ENCODE data around the gene CLCN3.
"Not testable (repeated sequence)": the region's sequence is repeated elsewhere in the genome, so short reads cannot be mapped to it uniquely, and the experiment has no call there.

Gene CLCN3

GRCh38 chr4:169720529-169720928, 100.2 kb downstream of the CLCN3 start:
- DNase-seq, result no peak

GRCh38 chr4:169723207-169723965, 103.0 kb downstream of the CLCN3 start:
- peak; percentile 18 for DNase-seq

- peak; percentile 86 for DNase-seq
These were observed 103.9 kb downstream of the CLCN3 start for GRCh38 chr4:169724260-169724659.

- DNase-seq, result no peak
These were observed 107.2 kb downstream of the CLCN3 start for GRCh38 chr4:169727616-169728015.

- no peak for DNase-seq
These were observed 110.2 kb downstream of the CLCN3 start for GRCh38 chr4:169730564-169730963.

GRCh38 chr4:169738604-169739003, 118.2 kb downstream of the CLCN3 start:
- not testable (repeated sequence) for DNase-seq

- DNase-seq, result no peak
These were observed 121.2 kb downstream of the CLCN3 start for GRCh38 chr4:169741569-169741968.

GRCh38 chr4:169744601-169745000, 124.2 kb downstream of the CLCN3 start:
- DNase-seq, result peak; percentile 9

- DNase-seq, result peak; percentile 76
These were observed 124.9 kb downstream of the CLCN3 start for GRCh38 chr4:169745291-169745690.

GRCh38 chr4:169756971-169757574, 136.7 kb downstream of the CLCN3 start:
- no peak for DNase-seq

GRCh38 chr4:169757575-169758184, 137.3 kb downstream of the CLCN3 start, which contains the start of gene HPF1:
Gene HPF1 (minus strand): TSS chr4:169757944. CDS start chr4:169757877, 67 bp downstream.
- DNase-seq, result peak; percentile 90

GRCh38 chr4:169758401-169758962, 138.1 kb downstream of the CLCN3 start:
- no peak for DNase-seq

GRCh38 chr4:169761846-169762245, 141.5 kb downstream of the CLCN3 start:
- DNase-seq, result no peak

GRCh38 chr4:169765835-169766234, 145.5 kb downstream of the CLCN3 start:
- peak; percentile 92 for DNase-seq

GRCh38 chr4:169766741-169767140, 146.4 kb downstream of the CLCN3 start:
- DNase-seq, result no peak

GRCh38 chr4:169768385-169768784, 148.0 kb downstream of the CLCN3 start:
- DNase-seq, result no peak

GRCh38 chr4:169770416-169770815, 150.0 kb downstream of the CLCN3 start:
- DNase-seq, result no peak

- not testable (repeated sequence) for DNase-seq
These were observed 151.2 kb downstream of the CLCN3 start for GRCh38 chr4:169771556-169772080.

Measured in fibroblast of skin of right biceps (primary cell).